Measurements from ENCODE around the gene DCXR.

DNA sequence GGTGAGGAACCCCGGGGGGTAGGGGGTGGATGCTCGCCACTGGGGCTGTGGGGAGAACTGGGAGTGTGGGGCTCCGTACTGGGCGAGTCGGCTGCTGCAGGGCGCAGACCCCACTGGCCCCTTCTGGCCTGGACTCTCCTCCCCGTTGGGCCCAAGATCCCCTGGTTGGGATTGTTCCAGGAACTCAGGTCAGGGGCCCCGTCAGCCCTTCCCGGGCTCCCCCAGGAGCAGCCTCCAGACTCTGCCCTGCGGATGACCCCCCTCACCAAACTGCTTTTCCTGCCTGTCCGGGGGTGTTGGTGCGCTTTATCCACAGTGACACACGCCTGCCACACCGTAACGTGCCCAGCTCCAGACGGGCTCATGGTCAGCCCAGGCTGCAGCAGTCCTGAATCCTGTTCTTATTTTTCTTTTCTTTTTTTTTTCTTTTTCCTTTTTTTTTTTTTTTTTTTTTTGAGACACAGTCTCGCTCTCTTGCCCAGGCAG, 35.9 kb downstream of the DCXR start:
- TF ChIP-seq, protein P1, sequence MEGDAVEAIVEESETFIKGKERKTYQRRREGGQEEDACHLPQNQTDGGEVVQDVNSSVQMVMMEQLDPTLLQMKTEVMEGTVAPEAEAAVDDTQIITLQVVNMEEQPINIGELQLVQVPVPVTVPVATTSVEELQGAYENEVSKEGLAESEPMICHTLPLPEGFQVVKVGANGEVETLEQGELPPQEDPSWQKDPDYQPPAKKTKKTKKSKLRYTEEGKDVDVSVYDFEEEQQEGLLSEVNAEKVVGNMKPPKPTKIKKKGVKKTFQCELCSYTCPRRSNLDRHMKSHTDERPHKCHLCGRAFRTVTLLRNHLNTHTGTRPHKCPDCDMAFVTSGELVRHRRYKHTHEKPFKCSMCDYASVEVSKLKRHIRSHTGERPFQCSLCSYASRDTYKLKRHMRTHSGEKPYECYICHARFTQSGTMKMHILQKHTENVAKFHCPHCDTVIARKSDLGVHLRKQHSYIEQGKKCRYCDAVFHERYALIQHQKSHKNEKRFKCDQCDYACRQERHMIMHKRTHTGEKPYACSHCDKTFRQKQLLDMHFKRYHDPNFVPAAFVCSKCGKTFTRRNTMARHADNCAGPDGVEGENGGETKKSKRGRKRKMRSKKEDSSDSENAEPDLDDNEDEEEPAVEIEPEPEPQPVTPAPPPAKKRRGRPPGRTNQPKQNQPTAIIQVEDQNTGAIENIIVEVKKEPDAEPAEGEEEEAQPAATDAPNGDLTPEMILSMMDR (IDR thresholded peaks at IDR 0.05 in 2 of 3, conservative IDR thresholded peaks at IDR 0.05 in 1 of 3; ENCODE audit: borderline replicate concordance in 1 of 3, insufficient read depth in 1 of 3, low read depth in 2 of 3, low read length in 2 of 3), result no peak
- TF ChIP-seq EZH2 (IDR thresholded peaks at IDR 0.05), result no peak
- no peak for TF ChIP-seq SRF (IDR thresholded peaks at IDR 0.05; ENCODE audit: low read depth)
- TF ChIP-seq MAX (IDR thresholded peaks at IDR 0.05), result no peak
- TF ChIP-seq POLR2A (IDR thresholded peaks at IDR 0.05; ENCODE audit: borderline replicate concordance, extremely low read depth, insufficient read depth, insufficient read length), result no peak
- TF ChIP-seq RAD21 (IDR thresholded peaks at IDR 0.05; ENCODE audit: low read depth), result no peak
- TF ChIP-seq SP1 (IDR thresholded peaks at IDR 0.05; ENCODE audit: low read depth), result no peak
- no peak for TF ChIP-seq ZNF274 (IDR thresholded peaks at IDR 0.05; ENCODE audit: low read depth, low read length)
- TF ChIP-seq EZH2phosphoT487 (IDR thresholded peaks at IDR 0.05; ENCODE audit: borderline replicate concordance), result no peak
